ENCODE data around the gene HEG1. TPM values are rescaled to one million over a fixed set of nuclear protein-coding genes. Genes with fewer than 3 reads are reported as not detected.

Gene HEG1, protein sequence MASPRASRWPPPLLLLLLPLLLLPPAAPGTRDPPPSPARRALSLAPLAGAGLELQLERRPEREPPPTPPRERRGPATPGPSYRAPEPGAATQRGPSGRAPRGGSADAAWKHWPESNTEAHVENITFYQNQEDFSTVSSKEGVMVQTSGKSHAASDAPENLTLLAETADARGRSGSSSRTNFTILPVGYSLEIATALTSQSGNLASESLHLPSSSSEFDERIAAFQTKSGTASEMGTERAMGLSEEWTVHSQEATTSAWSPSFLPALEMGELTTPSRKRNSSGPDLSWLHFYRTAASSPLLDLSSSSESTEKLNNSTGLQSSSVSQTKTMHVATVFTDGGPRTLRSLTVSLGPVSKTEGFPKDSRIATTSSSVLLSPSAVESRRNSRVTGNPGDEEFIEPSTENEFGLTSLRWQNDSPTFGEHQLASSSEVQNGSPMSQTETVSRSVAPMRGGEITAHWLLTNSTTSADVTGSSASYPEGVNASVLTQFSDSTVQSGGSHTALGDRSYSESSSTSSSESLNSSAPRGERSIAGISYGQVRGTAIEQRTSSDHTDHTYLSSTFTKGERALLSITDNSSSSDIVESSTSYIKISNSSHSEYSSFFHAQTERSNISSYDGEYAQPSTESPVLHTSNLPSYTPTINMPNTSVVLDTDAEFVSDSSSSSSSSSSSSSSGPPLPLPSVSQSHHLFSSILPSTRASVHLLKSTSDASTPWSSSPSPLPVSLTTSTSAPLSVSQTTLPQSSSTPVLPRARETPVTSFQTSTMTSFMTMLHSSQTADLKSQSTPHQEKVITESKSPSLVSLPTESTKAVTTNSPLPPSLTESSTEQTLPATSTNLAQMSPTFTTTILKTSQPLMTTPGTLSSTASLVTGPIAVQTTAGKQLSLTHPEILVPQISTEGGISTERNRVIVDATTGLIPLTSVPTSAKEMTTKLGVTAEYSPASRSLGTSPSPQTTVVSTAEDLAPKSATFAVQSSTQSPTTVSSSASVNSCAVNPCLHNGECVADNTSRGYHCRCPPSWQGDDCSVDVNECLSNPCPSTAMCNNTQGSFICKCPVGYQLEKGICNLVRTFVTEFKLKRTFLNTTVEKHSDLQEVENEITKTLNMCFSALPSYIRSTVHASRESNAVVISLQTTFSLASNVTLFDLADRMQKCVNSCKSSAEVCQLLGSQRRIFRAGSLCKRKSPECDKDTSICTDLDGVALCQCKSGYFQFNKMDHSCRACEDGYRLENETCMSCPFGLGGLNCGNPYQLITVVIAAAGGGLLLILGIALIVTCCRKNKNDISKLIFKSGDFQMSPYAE (N-terminal part only)
- total RNA-seq = 49.2 TPM

DNA sequence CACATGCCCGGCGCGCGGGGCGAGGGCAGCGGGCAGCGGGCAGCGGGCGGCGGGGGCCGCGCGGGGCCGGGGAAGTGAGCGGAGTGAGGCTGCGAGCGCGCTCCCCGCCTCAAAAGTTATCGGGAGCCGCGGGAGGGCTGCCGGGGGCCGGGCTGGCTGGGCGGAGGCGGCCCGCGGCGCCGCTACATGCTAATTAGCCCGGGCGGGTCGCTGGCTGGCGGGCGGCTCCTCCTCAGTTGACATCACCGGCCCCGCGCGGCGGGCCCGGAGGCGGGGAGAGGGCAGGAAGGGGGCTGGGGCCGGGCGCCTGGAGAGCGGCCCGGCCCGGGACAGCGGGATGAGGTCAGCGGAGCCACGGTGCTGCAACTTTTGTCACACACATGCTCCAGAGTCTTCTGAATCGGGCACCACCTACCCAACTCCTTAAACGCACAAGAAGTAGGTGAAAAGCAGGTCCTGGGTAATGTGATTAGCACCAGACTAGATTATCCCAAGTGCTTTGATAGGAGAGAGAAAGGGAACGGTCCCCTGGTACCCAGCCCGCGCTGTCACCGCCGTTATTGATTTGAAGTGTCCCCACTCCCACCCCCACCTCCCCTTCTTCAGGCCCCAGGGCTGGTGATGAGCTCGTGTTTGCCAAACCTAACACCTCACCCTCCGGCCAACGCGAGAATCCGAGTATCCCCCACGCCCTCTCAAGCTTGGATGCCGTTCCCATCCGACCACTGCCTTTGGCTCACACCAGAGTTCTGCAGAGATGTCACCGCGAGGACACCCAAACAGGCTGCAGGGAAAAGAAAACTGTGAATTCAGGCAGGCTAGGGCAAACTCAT, at the start of gene HEG1:
Gene HEG1, minus strand, starts transcription at position 85 of the 833 bp plus-strand sequence. CDS start 107 bp downstream, outside the sequence.

DNA sequence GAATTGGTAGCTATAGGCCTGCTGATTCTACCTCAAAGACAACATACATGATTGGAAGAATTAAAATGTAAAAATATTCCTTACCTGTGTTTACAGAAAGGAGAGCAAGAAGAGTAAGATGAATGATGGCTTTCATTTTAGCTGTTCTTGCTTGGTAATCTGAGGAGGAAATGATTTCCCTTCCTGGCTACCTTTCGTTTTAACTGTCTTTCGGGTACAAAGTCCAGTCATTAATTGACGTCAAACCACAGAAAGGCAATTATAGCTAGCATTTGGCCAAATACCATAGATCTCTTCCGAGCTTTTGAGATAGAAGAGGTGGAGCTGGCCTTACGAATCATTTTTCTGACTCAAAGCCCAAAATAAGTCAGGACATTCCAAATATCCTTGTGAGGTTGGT, 121.2 kb downstream of the HEG1 start, which contains the start of gene MUC13:
Gene MUC13, minus strand, starts transcription at position 175 of the 400 bp plus-strand sequence. Its CDS starts 39 bp downstream, at position 136.

Small RNAs within 50 kb of the gene (small RNA-seq; reads per million reads assigned to genes)
- not detected for gene RNA5SP137 (ENCODE audit: low replicate concordance)

Other genes starting within 250 kb of the HEG1 start
- 68.1 TPM for gene ITGB5, start 168.6 kb downstream of the HEG1 start, total RNA-seq
- not detected for gene MUC13, start 121.2 kb downstream of the HEG1 start, total RNA-seq
- 7.2 TPM for gene SLC12A8, start 156.8 kb upstream of the HEG1 start, total RNA-seq

Measured in metanephros (tissue), 2 donors.